Breast epithelium (tissue), 4 donors: ENCODE data around the gene NUDT14. TPM values are rescaled to one million over a fixed set of nuclear protein-coding genes. Genes with fewer than 3 reads are reported as not detected.

Experiments
- DNase-seq, 2 donors: peaks; one replicate each; pipeline ENCODE4 v3.0.0-alpha.2; 2019; ENCODE audit warnings: low spot score in 2 of 2
- H3K27ac ChIP-seq, 2 donors: fragments of 200-600 bp; sonication (generic) in 1 of 2; one replicate each; pipeline ENCODE4 v1.5.1; 2016 to 2019; ENCODE audit warnings: mild to moderate bottlenecking in 1 of 2
- H3K27me3 ChIP-seq, 2 donors: fragments of 200-600 bp; sonication (generic) in 1 of 2; one replicate each; pipeline versions ENCODE4 v1.5.1 to v1.6.0; 2017 to 2019; ENCODE audit warnings: control low read depth in 1 of 2, mild to moderate bottlenecking in 1 of 2
- H3K36me3 ChIP-seq: fragments of 200-600 bp; one replicate; pipeline ENCODE4 v1.5.1; 2019
- H3K4me1 ChIP-seq, 2 donors: fragments of 200-600 bp; sonication (generic); one replicate each; pipeline ENCODE4 v1.5.1; 2016 to 2019; ENCODE audit warnings: control low read depth in 1 of 2
- H3K4me3 ChIP-seq, 3 donors: fragments of 200-600 bp; sonication (generic); 1 replicate in 2 of 3; 2 replicates in 1 of 3; pipeline ENCODE4 v1.5.1; 2016 to 2019; ENCODE audit warnings: mild to moderate bottlenecking in 3 of 3, moderate library complexity in 2 of 3
- H3K9me3 ChIP-seq, 2 donors: fragments of 200-600 bp; sonication (generic) in 1 of 2; one replicate each; pipeline ENCODE4 v1.5.1; 2016 to 2019; ENCODE audit warnings: control low read depth in 1 of 2
- POLR2A ChIP-seq: fragments of 450-650 bp; IDR thresholded peaks from one replicate; pipeline ENCODE4 v1.6.1; 2016; ENCODE audit warnings: antibody characterized with exemption, mild to moderate bottlenecking, moderate library complexity
- POLR2AphosphoS5 ChIP-seq, 3 donors: sonication (generic); formaldehyde crosslinking; IDR thresholded peaks; one replicate each; pipeline ENCODE4 v1.6.1; 2017; ENCODE audit warnings: antibody characterized with exemption in 3 of 3
- intact Hi-C: fragments of 100-400 bp; cut with DNase I; formaldehyde crosslinking; loops from one replicate; pipeline ENCODE4 v1.15.1; 2023; ENCODE audit warnings: low total_unique reads
- total RNA-seq, 3 donors: library from RNA; depleted of rRNA; stranded (reverse); fragments of >200 nt; gene quantifications; one replicate each; pipeline ENCODE4 v1.1.0, GENCODE V29; 2016
- TF ChIP-seq, protein P1 (sequence below), 3 donors: fragments of 450-650 bp; IDR thresholded peaks; one replicate each; pipeline ENCODE4 v1.5.1; 2016 to 2017; ENCODE audit warnings: antibody characterized with exemption in 3 of 3, mild to moderate bottlenecking in 3 of 3, moderate library complexity in 3 of 3

The NUDT14 gene
- total RNA-seq, 3 donors from 2014 or later, result 13.6 to 14.9 (median 14.1) TPM

DNA sequence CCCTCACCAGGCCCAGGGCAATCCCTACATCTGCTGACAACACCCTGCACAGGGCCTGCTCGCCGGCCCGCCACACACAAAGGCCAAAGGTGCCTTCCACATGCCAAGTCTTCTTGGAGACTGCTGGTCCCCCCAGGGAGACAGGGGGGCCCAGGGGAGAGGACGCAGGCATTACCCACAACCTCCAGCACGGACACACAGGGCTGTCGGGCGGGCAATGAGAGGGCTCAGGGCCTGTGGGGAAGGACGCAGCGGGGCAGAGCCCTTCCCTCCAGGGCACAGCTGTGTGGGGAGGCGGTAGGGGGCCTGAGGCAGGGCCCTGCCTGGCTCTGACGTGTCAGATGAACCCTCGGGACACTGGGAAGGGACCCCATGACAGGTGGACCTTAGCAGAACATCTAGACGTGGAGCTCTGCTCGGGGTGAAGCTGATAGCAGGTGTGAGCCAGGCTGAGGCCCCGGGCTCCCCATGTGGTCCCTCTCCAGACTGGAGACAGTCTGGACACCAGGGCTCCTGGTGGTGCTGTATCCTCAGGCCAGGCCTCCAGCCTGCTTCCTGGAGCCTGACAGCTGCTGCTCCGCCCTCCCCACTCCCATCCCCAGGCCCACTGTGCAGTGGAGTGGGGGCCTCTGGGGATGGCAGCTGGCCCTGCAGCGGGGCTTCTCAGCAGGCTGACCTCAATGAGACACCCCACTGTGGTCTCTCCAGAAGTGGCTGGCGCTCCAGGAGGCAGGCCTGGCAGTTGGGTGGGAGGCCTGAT is 31.6 kb upstream of the NUDT14 start:
- TF ChIP-seq, protein P1, sequence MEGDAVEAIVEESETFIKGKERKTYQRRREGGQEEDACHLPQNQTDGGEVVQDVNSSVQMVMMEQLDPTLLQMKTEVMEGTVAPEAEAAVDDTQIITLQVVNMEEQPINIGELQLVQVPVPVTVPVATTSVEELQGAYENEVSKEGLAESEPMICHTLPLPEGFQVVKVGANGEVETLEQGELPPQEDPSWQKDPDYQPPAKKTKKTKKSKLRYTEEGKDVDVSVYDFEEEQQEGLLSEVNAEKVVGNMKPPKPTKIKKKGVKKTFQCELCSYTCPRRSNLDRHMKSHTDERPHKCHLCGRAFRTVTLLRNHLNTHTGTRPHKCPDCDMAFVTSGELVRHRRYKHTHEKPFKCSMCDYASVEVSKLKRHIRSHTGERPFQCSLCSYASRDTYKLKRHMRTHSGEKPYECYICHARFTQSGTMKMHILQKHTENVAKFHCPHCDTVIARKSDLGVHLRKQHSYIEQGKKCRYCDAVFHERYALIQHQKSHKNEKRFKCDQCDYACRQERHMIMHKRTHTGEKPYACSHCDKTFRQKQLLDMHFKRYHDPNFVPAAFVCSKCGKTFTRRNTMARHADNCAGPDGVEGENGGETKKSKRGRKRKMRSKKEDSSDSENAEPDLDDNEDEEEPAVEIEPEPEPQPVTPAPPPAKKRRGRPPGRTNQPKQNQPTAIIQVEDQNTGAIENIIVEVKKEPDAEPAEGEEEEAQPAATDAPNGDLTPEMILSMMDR (IDR thresholded peaks at IDR 0.05), result no peak
- TF ChIP-seq POLR2AphosphoS5 (IDR thresholded peaks at IDR 0.05) (no peak), POLR2A (no peak)
- DNase-seq, result no peak
- intact Hi-C loops, result loop anchor here (10.0 kb wide), 1 partner anchor 132 kb away; no protein-coding TSS in a partner anchor
- H3K27ac ChIP-seq, result no peak overlapping the region
- no peaks in the 10 kb centered on the region for H3K27me3 ChIP-seq
- no peaks in the 10 kb centered on the region for H3K36me3 ChIP-seq
- no peaks in the 10 kb centered on the region for H3K9me3 ChIP-seq
- no peak overlapping the region for H3K4me3 ChIP-seq
- no peaks in the 10 kb centered on the region for H3K4me1 ChIP-seq

DNA sequence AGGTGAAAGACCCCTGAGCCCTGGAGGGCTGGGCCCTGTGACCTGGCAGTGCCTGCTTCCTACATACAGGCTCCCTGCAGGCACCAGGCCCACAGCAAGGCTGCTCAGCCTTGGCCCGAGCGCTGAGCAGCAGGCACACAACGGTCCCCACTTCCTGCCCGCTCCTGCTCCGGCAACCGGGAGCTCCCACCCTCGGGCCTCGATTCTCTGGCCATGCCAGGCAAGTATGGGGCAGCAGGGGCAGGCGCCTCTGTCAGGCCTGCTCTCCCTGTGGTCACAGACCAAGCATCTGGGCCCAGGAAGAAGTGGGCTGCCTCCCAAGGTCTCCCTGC is 30.6 kb upstream of the NUDT14 start:
- Histone ChIP-seq H3K9me3 (no peaks in the 10 kb centered on the region), H3K27me3 (no peaks in the 10 kb centered on the region), H3K36me3 (no peaks in the 10 kb centered on the region), H3K4me3 (no peak overlapping the region), H3K4me1 (no peaks in the 10 kb centered on the region), H3K27ac (no peak overlapping the region)
- no peak for DNase-seq
- intact Hi-C loops, result loop anchor here (10.0 kb wide), 1 partner anchor 133 kb away; no protein-coding TSS in a partner anchor
- TF ChIP-seq POLR2AphosphoS5 (IDR thresholded peaks at IDR 0.05) (no peak), POLR2A (no peak)
- TF ChIP-seq, protein P1 (IDR thresholded peaks at IDR 0.05), result no peak

DNA sequence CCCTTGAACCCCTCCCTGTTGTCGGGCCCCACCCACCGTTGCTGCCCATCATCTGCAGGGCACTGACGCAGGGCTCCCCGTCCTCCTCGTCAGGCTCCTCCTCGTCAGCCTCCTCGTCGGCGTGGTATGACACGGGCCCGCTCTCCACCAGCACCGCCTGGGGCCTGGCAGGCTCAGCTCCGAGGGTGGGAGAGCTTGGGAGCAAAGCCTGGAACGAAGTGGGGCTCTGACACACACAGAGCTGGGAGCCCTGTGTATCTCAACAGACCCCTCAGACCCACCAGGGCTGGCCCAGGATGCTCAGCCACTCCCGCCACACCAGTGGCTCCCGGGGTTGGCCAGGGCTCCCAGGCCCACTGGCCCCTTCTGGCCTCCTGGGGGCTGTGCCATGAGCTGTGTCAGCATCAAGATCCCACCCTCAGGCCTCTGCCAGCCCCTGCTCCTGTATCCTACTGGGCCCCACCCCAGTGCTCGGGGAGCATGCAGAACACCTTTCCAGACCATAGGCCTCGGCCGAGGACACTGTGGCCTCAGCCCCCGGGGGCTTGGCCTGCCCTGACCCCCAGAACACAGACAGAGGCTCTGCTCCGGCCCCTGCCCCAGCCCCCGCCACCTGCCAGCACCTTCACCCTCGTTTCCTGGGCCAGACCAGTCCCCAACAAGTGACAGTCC is 30.1 kb upstream of the NUDT14 start:
- intact Hi-C loops, result loop anchor here (10.0 kb wide), 1 partner anchor 134 kb away; no protein-coding TSS in a partner anchor
- Histone ChIP-seq H3K27ac (no peak overlapping the region), H3K4me1 (no peaks in the 10 kb centered on the region), H3K36me3 (no peaks in the 10 kb centered on the region), H3K27me3 (no peaks in the 10 kb centered on the region), H3K9me3 (no peaks in the 10 kb centered on the region), H3K4me3 (no peak overlapping the region)
- TF ChIP-seq POLR2A (no peak), POLR2AphosphoS5 (IDR thresholded peaks at IDR 0.05) (no peak)
- TF ChIP-seq, protein P1 (IDR thresholded peaks at IDR 0.05), result no peak
- DNase-seq, result no peak

DNA sequence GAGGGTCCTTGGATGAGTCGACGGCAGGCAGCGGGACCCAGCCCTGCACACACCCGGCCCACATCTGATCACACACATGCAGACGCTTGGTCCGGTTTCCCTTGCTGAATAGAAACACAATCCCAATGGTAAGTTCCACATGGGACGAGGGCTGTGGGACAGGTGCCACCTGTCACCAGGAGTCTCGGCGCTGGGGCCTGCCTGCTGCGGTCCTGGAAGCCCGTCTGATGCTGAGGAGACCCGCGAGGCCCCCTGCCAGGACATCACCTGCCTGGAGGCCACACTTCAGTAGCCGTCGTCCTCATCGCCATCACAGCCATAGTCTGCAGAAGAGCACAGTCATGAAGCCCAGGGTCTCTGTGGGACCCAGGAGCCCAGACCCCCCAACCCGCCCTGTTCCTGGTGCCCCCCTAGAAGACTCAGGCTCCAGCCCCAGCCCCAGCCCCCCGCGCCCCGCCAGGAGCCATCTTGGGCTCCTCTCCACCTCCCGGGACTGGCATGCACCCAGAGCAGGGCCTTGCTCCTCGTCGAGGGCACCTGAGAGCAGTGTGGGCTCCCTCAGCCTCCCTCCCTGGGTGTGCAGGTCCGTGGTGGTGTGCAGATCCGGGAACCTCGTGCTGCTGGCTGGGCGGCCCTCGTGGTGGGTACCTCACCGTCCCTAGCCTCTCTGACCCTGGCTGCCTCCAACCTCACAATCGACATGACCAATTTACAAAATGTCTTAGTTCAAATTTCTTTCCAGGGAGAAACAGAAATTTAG is 29.3 kb upstream of the NUDT14 start:
- DNase-seq, result no peak
- H3K4me3 ChIP-seq, result no peak overlapping the region
- intact Hi-C loops, result loop anchor here (10.0 kb wide), 1 partner anchor 134 kb away; no protein-coding TSS in a partner anchor
- TF ChIP-seq POLR2A, result no peak
- TF ChIP-seq, protein P1 (IDR thresholded peaks at IDR 0.05), result no peak
- TF ChIP-seq POLR2AphosphoS5 (IDR thresholded peaks at IDR 0.05), result no peak
- H3K9me3 ChIP-seq, result no peaks in the 10 kb centered on the region
- no peaks in the 10 kb centered on the region for H3K27me3 ChIP-seq
- H3K36me3 ChIP-seq, result no peaks in the 10 kb centered on the region
- H3K27ac ChIP-seq, result no peak overlapping the region
- H3K4me1 ChIP-seq, result peaks cover 0 to 5% of the 10 kb centered on the region in 2 donors
